GM12891 (cell line): Measurements from ENCODE around the gene NECTIN1.

ENCODE experiments used
- PAX5 ChIP-seq: IDR thresholded peaks from 2 replicates; pipeline ENCODE4 v1.6.1; 2011; ENCODE audit warnings: low read length, moderate library complexity, mild to moderate bottlenecking; ENCODE audit not compliant: insufficient read depth, severe bottlenecking
- POLR2A ChIP-seq: IDR thresholded peaks from 2 replicates; pipeline ENCODE4 v1.6.1; 2011; ENCODE audit warnings: low read depth, low read length, control low read depth
- POLR2AphosphoS5 ChIP-seq: IDR thresholded peaks from 2 replicates; pipeline ENCODE4 v1.6.1; 2011; ENCODE audit warnings: low read depth, low read length, control low read depth
- SPI1 ChIP-seq: IDR thresholded peaks from 2 replicates; pipeline ENCODE4 v1.6.1; 2011; ENCODE audit warnings: low read depth, low read length, control low read depth
- TAF1 ChIP-seq: IDR thresholded peaks from 2 replicates; pipeline ENCODE4 v1.6.1; 2011; ENCODE audit warnings: low read depth, low read length, control low read depth

GRCh38 chr11:119634301-119634700 is 94.7 kb downstream of the NECTIN1 start:
- TF ChIP-seq POLR2A (no peak), TAF1 (no peak), SPI1 (no peak), POLR2AphosphoS5 (no peak), PAX5 (no peak)
